HepG2 (cell line): Measurements from ENCODE around the gene PRKCSH.

Experiments
- AKNA ChIP-seq: sonication (generic); formaldehyde crosslinking; IDR thresholded peaks from 2 replicates; pipeline ENCODE4 v1.4.0; 2020; ENCODE audit warnings: missing genetic modification reagents, borderline replicate concordance
- CREB1 ChIP-seq, 2 experiments: fragments of 450-650 bp in 1 of 2; IDR thresholded peaks; 2 replicates each; pipeline ENCODE4 v1.6.1; 2016 to 2017; ENCODE audit warnings: control low read depth in 1 of 2, mild to moderate bottlenecking in 1 of 2, missing compliant biosample characterization in 1 of 2, missing genetic modification characterization in 1 of 2
- CTCF ChIP-seq: sonication (generic); formaldehyde crosslinking; IDR thresholded peaks from 2 replicates; pipeline ENCODE4 v1.5.0; 2020; ENCODE audit warnings: mild to moderate bottlenecking, missing genetic modification reagents, moderate library complexity
- EZH2 ChIP-seq: conservative IDR thresholded peaks from 2 replicates; pipeline ENCODE4 v1.6.1; 2012; ENCODE audit warnings: mild to moderate bottlenecking, low read depth, low read length, moderate library complexity
- SNAI1 ChIP-seq: sonication (generic); formaldehyde crosslinking; IDR thresholded peaks from 2 replicates; pipeline ENCODE4 v1.5.0; 2020; ENCODE audit warnings: mild to moderate bottlenecking, missing genetic modification reagents, borderline replicate concordance
- SP2 ChIP-seq: sonication (generic); formaldehyde crosslinking; IDR thresholded peaks from 2 replicates; pipeline ENCODE4 v1.5.1; 2020; ENCODE audit warnings: mild to moderate bottlenecking, missing genetic modification reagents

- TF ChIP-seq CTCF (CRISPR knock-in tag) (no peak), CREB1 (IDR thresholded peaks at IDR 0.05) (no peak), CREB1 (CRISPR knock-in tag; IDR thresholded peaks at IDR 0.05) (no peak), SNAI1 (CRISPR knock-in tag) (no peak), EZH2 (no peak), SP2 (no peak), AKNA (no peak)
Observed at GRCh38 chr19:11457115-11457514, 21.7 kb downstream of the PRKCSH start.
